ENCODE data around the gene DYNLT5. TPM values are rescaled to one million over a fixed set of nuclear protein-coding genes. Genes with fewer than 3 reads are reported as not detected.
"Not testable (repeated sequence)": the region's sequence is repeated elsewhere in the genome, so short reads cannot be mapped to it uniquely, and the experiment has no call there.

Gene DYNLT5
- total RNA-seq, result not detected

- ATAC-seq, result peak; percentile 42
Observed at GRCh38 chr1:66752000-66752592, at the start of gene DYNLT5. DYNLT5 (plus strand) TSS chr1:66752459; CDS start chr1:66754659, 2,200 bp downstream.

GRCh38 chr1:66704177-66704875 lies 47.9 kb upstream of the DYNLT5 start:
- no peak for ATAC-seq

- no peak for ATAC-seq
Observed at GRCh38 chr1:66705110-66705509, 47.1 kb upstream of the DYNLT5 start.

GRCh38 chr1:66711420-66711819 lies 40.8 kb upstream of the DYNLT5 start:
- no peak for ATAC-seq

GRCh38 chr1:66712839-66713238 lies 39.4 kb upstream of the DYNLT5 start:
- no peak for ATAC-seq

GRCh38 chr1:66723985-66724384 lies 28.3 kb upstream of the DYNLT5 start:
- no peak for ATAC-seq

- ATAC-seq, result peak; percentile 52
Observed at GRCh38 chr1:66725885-66726665, 26.2 kb upstream of the DYNLT5 start.

- no peak for ATAC-seq
Observed at GRCh38 chr1:66728021-66728420, 24.2 kb upstream of the DYNLT5 start.

GRCh38 chr1:66728716-66729115 lies 23.5 kb upstream of the DYNLT5 start:
- ATAC-seq, result not testable (repeated sequence)

- ATAC-seq, result no peak
Observed at GRCh38 chr1:66729119-66729518, 23.1 kb upstream of the DYNLT5 start.

- no peak for ATAC-seq
Observed at GRCh38 chr1:66729523-66729922, 22.7 kb upstream of the DYNLT5 start.

GRCh38 chr1:66730462-66730861 lies 21.8 kb upstream of the DYNLT5 start:
- ATAC-seq, result no peak

- no peak for ATAC-seq
Observed at GRCh38 chr1:66731170-66731865, 20.9 kb upstream of the DYNLT5 start.

GRCh38 chr1:66732407-66733166 lies 19.7 kb upstream of the DYNLT5 start:
- no peak for ATAC-seq

- ATAC-seq, result no peak
Observed at GRCh38 chr1:66733348-66734017, 18.8 kb upstream of the DYNLT5 start.

GRCh38 chr1:66734531-66734930 lies 17.7 kb upstream of the DYNLT5 start:
- not testable (repeated sequence) for ATAC-seq

GRCh38 chr1:66737836-66738235 lies 14.4 kb upstream of the DYNLT5 start:
- ATAC-seq, result no peak

GRCh38 chr1:66739401-66740157 lies 12.7 kb upstream of the DYNLT5 start:
- no peak for ATAC-seq

- ATAC-seq, result no peak
Observed at GRCh38 chr1:66745451-66745850, 6.8 kb upstream of the DYNLT5 start.

GRCh38 chr1:66747501-66747900 lies 4.8 kb upstream of the DYNLT5 start:
- no peak for ATAC-seq

GRCh38 chr1:66750577-66750976 lies 1.7 kb upstream of the DYNLT5 start:
- no peak for ATAC-seq
